ENCODE measurements around the gene GLB1L.
A peak's percentile ranks its signal among the peaks of the same experiment; 100 is the strongest.

GLB1L gene

GRCh38 chr2:219229305-219230058 lies 15.8 kb downstream of the GLB1L start, which contains the start of the genes ANKZF1 and ATG9A:
Gene ANKZF1, plus strand, starts transcription at chr2:219229806. Its CDS starts 452 bp downstream, at chr2:219230258.
Gene ATG9A, minus strand, starts transcription at chr2:219229636. Its CDS starts 1,612 bp downstream, at chr2:219228024.
- TF ChIP-seq SNAI2 (CRISPR knock-in tag; IDR thresholded peaks at IDR 0.05) (peak; percentile 94), RARB (CRISPR knock-in tag; IDR thresholded peaks at IDR 0.05) (no peak), TCF4 (CRISPR knock-in tag; IDR thresholded peaks at IDR 0.05; ENCODE audit: borderline replicate concordance) (no peak), CSDC2 (CRISPR knock-in tag; IDR thresholded peaks at IDR 0.05) (peak; percentile 97), ZNF70 (CRISPR knock-in tag; IDR thresholded peaks at IDR 0.05) (no peak), ZNF8 (CRISPR knock-in tag; IDR thresholded peaks at IDR 0.05) (peak; percentile 14; the same call in 1 of the 2 replicates), PPARA (CRISPR knock-in tag; IDR thresholded peaks at IDR 0.05; ENCODE audit: borderline replicate concordance) (no peak), BACH2 (CRISPR knock-in tag; IDR thresholded peaks at IDR 0.05; ENCODE audit: borderline replicate concordance) (peak; percentile 64; the same call in 1 of the 2 replicates), OSR1 (CRISPR knock-in tag; IDR thresholded peaks at IDR 0.05) (peak; percentile 71; the same call in 1 of the 2 replicates), TSHZ2 (CRISPR knock-in tag; IDR thresholded peaks at IDR 0.05) (peak; percentile 97), ZFP3 (CRISPR knock-in tag; IDR thresholded peaks at IDR 0.05) (peak; percentile 81; the same call in 1 of the 2 replicates), ZFP30 (CRISPR knock-in tag; IDR thresholded peaks at IDR 0.05) (peak; percentile 25; the same call in 1 of the 2 replicates)
- ATAC-seq: peak; percentile 99

- peak; percentile 21 for ATAC-seq
Measured at GRCh38 chr2:219228911-219229304, 16.3 kb downstream of the GLB1L start.

GRCh38 chr2:219228041-219228910 lies 17.0 kb downstream of the GLB1L start:
- ATAC-seq: no peak
- TF ChIP-seq ZFP3 (CRISPR knock-in tag; IDR thresholded peaks at IDR 0.05): no peak
- no peak for TF ChIP-seq OSR1 (CRISPR knock-in tag; IDR thresholded peaks at IDR 0.05)
- no peak for TF ChIP-seq POU6F1 (CRISPR knock-in tag; IDR thresholded peaks at IDR 0.05; ENCODE audit: borderline replicate concordance, low read depth)
- no peak for TF ChIP-seq PATZ1 (CRISPR knock-in tag; IDR thresholded peaks at IDR 0.05; ENCODE audit: borderline replicate concordance)
- TF ChIP-seq CSRNP3 (CRISPR knock-in tag; IDR thresholded peaks at IDR 0.05): no peak
- TF ChIP-seq ZC3H10 (CRISPR knock-in tag; IDR thresholded peaks at IDR 0.05): no peak
- no peak for TF ChIP-seq CSDC2 (CRISPR knock-in tag; IDR thresholded peaks at IDR 0.05)
- no peak for TF ChIP-seq ESRRG (CRISPR knock-in tag; IDR thresholded peaks at IDR 0.05)
- TF ChIP-seq TCF4 (CRISPR knock-in tag; IDR thresholded peaks at IDR 0.05; ENCODE audit: borderline replicate concordance): no peak
- TF ChIP-seq ZNF8 (CRISPR knock-in tag; IDR thresholded peaks at IDR 0.05): no peak
- no peak for TF ChIP-seq SNAI2 (CRISPR knock-in tag; IDR thresholded peaks at IDR 0.05)

More at GRCh38 chr2:219228911-219229304, 16.3 kb downstream of the GLB1L start:
- TF ChIP-seq OSR1 (CRISPR knock-in tag; IDR thresholded peaks at IDR 0.05) (no peak), TSHZ2 (CRISPR knock-in tag; IDR thresholded peaks at IDR 0.05) (no peak), RARB (CRISPR knock-in tag; IDR thresholded peaks at IDR 0.05) (no peak), PPARA (CRISPR knock-in tag; IDR thresholded peaks at IDR 0.05; ENCODE audit: borderline replicate concordance) (no peak), BACH2 (CRISPR knock-in tag; IDR thresholded peaks at IDR 0.05; ENCODE audit: borderline replicate concordance) (no peak), ISL1 (CRISPR knock-in tag; IDR thresholded peaks at IDR 0.05) (no peak)

All from SK-N-SH treated with all-trans-retinoic acid at 6 μM for 48 hours (cell line).